PFSK-1 (cell line): ENCODE results near the gene PEMT.

Experiments used
- FOXP2 ChIP-seq: optimal IDR thresholded peaks from 2 replicates; pipeline ENCODE3; 2011; ENCODE audit warnings: borderline replicate concordance, control low read depth, inconsistent platforms; ENCODE audit not compliant: insufficient read depth; ENCODE audit errors: extremely low read length, extremely low read depth
- POLR2AphosphoS5 ChIP-seq: IDR thresholded peaks from 2 replicates; pipeline ENCODE4 v1.6.1; 2012; ENCODE audit warnings: low read depth, mild to moderate bottlenecking, control low read depth, low read length, moderate library complexity
- SIN3A ChIP-seq: IDR thresholded peaks from 2 replicates; pipeline ENCODE4 v1.6.1; 2012; ENCODE audit warnings: mild to moderate bottlenecking, low read length, moderate library complexity, borderline replicate concordance; ENCODE audit not compliant: insufficient read depth
- TAF1 ChIP-seq: IDR thresholded peaks from 2 replicates; pipeline ENCODE4 v1.6.1; 2012; ENCODE audit warnings: low read length, control low read depth, borderline replicate concordance; ENCODE audit not compliant: insufficient read depth
- TF ChIP-seq, protein P1 (sequence below), 2 experiments: IDR thresholded peaks; 2 replicates each; pipeline versions ENCODE4 v1.6.1 to v1.8.0; 2011 to 2012; ENCODE audit warnings: low read depth in 2 of 2, low read length in 2 of 2, control low read depth in 1 of 2, inconsistent platforms in 1 of 2, mild to moderate bottlenecking in 1 of 2, moderate library complexity in 1 of 2; ENCODE audit not compliant: insufficient read depth in 1 of 2

PEMT gene

DNA sequence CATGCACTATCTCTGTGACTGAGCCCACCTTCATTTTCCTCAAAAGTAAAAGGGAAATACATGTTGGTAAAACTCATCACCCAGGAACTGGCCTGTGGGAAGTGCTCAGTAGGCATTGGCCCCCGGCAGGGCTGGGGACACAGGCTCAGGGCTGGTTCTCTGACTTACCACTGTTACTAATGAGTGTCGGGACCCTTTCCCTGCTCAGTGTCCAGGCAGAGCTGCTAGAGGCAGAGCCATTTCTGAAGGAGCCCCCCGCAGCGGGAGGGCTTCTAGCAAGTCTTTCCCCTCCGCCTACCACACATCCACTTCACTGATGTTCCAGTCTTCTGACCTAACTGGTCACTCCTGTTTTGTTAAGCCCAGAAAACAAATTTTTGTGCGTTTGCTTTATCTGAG is 1.7 kb upstream of the PEMT start:
- TF ChIP-seq POLR2AphosphoS5 = no peak
- TF ChIP-seq FOXP2 = no peak

DNA sequence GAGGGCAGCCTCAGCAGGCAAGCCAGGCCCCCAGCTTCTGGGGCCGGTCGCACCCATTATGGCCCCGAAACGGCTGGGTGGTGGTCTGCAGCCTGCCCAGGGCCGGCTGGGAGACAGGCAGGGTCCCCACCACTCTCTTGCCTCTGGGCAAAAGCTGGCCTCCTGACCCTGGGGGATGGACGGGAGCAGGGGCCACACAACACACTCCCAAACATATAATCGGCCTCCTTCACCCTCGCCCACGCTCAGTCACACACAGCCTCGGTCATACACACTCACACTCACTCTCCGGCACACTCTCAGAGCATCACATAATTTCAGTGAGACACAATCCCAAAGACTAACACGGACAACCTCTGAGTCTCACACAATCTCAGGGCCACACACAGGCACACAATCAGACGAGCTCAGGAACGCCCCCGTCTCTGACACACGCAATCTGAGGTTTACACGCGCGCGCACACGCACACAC is 589 bp downstream of the PEMT start:
- peak; percentile 87; the same call in 1 of the 2 replicates for TF ChIP-seq SIN3A
- TF ChIP-seq, protein P1, sequence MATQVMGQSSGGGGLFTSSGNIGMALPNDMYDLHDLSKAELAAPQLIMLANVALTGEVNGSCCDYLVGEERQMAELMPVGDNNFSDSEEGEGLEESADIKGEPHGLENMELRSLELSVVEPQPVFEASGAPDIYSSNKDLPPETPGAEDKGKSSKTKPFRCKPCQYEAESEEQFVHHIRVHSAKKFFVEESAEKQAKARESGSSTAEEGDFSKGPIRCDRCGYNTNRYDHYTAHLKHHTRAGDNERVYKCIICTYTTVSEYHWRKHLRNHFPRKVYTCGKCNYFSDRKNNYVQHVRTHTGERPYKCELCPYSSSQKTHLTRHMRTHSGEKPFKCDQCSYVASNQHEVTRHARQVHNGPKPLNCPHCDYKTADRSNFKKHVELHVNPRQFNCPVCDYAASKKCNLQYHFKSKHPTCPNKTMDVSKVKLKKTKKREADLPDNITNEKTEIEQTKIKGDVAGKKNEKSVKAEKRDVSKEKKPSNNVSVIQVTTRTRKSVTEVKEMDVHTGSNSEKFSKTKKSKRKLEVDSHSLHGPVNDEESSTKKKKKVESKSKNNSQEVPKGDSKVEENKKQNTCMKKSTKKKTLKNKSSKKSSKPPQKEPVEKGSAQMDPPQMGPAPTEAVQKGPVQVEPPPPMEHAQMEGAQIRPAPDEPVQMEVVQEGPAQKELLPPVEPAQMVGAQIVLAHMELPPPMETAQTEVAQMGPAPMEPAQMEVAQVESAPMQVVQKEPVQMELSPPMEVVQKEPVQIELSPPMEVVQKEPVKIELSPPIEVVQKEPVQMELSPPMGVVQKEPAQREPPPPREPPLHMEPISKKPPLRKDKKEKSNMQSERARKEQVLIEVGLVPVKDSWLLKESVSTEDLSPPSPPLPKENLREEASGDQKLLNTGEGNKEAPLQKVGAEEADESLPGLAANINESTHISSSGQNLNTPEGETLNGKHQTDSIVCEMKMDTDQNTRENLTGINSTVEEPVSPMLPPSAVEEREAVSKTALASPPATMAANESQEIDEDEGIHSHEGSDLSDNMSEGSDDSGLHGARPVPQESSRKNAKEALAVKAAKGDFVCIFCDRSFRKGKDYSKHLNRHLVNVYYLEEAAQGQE (IDR thresholded peaks at IDR 0.05; ENCODE audit: insufficient read depth in 1 of 2, low read depth in 2 of 2, low read length in 2 of 2) = no peak
- TF ChIP-seq POLR2AphosphoS5 = no peak
- TF ChIP-seq TAF1 = no peak; the same call in 1 of the 2 replicates
- TF ChIP-seq FOXP2 = no peak

DNA sequence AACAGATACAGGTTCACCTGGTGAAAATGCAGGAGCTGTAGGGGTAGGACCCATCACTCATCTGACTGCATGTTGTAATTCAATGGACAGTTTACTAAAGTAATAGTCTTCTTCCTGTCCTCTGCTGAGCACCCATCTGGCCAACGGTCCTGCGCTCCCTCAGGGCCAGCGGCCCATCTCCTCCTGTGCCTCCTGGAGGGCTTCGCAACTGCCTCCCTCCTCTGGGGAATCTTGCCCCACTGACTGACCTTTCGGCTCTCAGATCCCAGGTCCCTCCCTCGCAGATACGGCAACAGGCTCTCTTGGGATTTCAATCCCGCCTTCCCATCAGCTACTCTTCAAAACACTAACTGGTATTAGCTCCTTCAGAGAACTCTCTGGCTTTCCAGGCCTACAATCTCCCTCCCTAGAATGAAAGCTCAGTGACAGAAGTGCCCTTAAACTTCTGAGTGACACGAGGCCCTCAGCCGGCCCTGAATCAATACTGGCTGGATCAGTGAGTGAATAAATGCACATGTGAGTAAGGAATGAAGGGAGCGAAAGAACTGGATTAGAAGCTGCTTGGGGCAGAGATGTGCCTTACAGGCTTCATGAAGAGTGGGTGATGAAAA is 1.3 kb downstream of the PEMT start:
- TF ChIP-seq, protein P1 (IDR thresholded peaks at IDR 0.05; ENCODE audit: insufficient read depth in 1 of 2, low read depth in 2 of 2, low read length in 2 of 2) = no peak
- TF ChIP-seq FOXP2 (no peak), SIN3A (no peak), POLR2AphosphoS5 (no peak), TAF1 (no peak)

DNA sequence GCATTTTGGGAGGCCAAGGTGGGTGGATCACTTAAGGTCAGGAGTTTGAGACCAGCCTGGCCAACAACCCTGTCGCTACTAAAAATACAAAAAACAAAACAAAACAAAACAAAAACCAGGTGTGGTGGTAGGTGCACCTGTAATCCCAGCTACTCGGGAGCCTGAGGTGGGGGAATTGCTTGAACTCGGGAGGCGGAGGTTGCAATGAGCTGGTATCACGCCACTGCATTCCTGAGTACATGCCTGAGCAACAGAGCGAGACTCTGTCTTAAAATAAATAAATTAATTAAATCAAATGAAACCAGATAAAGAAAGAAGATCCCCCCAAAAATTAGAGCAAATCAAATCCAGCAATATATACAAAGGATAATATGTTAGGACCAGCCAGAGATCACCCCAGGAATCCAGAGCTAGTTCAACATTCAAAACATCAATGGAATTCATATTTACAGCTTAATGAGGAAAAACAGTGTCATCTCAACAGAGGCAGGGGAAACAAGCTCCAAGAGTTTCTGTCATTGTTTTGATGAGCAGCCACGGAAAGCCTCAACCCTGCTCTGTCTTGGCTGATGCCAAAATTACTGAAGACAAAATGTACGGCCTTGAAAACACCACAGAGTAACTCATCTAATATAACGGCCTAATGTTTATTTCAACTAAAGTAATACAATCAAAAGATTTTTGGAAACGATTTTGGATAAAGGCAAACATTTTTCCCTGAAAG is 3.7 kb downstream of the PEMT start:
- TF ChIP-seq, protein P1 (IDR thresholded peaks at IDR 0.05; ENCODE audit: insufficient read depth in 1 of 2, low read depth in 2 of 2, low read length in 2 of 2) = no peak
- no peak for TF ChIP-seq TAF1
- TF ChIP-seq FOXP2 = no peak
- TF ChIP-seq SIN3A = no peak
- no peak for TF ChIP-seq POLR2AphosphoS5

DNA sequence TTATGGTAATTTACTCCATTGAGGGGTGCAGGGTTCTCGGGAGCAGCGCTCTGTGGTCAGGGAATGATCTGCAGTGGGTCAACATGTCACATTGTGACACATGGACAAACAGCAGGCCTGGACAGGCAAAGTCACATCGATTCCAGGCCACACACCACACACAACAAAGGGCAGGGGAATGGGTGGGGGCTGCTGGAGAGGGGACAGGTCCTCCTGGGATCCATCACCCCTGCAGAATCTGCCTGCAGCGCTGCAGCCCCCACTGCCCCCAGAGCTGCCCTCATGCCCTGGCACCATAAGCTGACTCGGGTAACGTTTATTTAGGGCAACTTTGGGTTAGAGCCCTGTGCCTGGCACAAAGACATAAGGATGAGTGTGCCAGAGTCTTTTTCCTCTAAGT is 9.1 kb downstream of the PEMT start:
- TF ChIP-seq SIN3A = no peak
- TF ChIP-seq, protein P1 (IDR thresholded peaks at IDR 0.05; ENCODE audit: insufficient read depth in 1 of 2, low read depth in 2 of 2, low read length in 2 of 2) = no peak
- TF ChIP-seq FOXP2 = no peak
- TF ChIP-seq TAF1 = no peak
- no peak for TF ChIP-seq POLR2AphosphoS5
